ENCODE data around the gene CRCP. TPM values are rescaled to one million over a fixed set of nuclear protein-coding genes. Genes with fewer than 3 reads are reported as not detected.

The CRCP gene
- total RNA-seq, 1 experiment from 2014 or later = 42.5 TPM

DNA sequence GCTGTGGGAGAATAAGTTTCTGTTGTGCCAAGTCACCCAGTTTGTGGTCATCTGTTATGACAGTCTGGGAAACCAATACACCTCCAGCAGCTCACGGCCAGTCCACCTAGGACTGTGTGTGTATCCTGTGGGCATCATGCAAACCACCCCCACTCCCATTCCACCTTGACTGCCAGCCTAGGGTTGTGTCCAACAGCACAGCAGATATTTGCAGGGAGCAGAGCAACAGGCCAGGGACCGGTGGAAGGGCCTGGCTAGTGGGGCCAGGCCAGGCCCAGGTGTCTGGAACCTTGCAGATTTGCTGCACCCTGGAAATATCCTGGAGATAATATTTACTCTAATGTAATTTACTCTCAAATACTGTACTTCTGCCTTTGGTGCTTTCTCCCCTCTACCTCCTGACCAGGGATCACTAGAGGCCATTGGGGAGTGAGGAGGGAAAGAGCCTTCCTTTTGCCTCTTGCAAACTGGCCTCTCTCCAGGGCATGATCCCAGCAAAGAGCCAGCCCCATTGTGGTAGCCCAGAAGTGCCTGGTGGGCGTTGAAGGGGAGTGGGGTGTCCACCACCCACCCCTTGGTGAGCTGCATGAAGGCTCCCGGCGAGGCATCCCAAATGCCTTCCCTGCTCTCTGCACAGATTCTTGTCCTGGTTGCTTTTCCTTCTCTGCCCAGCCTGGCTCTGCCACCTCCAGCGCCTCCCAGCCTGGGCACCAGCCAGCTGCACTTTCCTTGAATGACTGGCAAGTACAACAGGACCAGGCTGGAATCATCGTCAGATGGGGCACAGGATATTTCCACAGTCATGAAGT, 75.3 kb downstream of the CRCP start:
- no peak for DNase-seq (ENCODE audit: low spot score)

DNA sequence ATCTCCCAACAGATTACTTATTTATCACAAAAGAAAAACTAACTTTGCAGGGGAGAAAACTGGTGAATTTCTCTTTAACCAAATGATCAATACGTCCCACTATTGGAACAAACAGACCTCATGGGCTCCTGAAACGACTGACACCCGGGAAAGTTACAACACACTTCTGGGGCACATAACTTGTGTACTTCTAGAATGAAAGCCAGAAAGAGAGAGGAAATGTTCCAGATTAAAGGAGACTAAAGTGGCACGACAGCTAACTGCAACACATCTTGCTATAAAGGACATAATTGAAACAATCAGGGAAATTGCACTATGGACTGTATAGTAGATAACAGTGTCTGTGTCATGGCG, 75.8 kb downstream of the CRCP start:
- DNase-seq (ENCODE audit: low spot score) = no peak

DNA sequence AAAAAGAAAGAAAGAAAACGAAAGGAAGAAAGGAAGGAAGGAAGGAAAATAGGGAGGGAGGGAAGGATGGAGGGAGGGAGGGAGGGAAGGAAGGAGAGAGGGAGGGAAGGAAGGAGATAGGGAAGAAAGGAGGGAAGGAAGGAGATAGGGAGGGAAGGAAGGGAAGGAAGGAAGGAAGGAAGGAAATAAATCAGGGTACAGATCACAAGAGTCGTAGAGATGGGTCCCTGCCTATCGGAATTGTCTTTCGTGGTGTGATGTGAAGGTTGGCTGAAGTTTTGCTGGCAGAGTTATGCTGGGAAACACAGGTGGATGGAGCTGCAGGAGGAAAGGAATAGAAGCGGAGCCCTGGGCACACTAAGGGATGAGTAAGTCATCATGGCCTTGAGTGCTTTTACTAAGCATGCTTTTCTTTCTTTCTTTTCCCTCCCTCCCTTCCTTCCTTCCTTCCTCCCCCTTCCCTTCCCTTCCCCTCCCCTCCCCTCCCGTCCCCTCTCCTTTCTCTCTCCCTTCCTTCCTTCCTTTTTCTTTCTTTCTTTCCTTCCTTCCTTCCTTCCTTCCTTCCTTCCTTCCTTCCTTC, 78.6 kb downstream of the CRCP start:
- no peak for DNase-seq (ENCODE audit: low spot score)

DNA sequence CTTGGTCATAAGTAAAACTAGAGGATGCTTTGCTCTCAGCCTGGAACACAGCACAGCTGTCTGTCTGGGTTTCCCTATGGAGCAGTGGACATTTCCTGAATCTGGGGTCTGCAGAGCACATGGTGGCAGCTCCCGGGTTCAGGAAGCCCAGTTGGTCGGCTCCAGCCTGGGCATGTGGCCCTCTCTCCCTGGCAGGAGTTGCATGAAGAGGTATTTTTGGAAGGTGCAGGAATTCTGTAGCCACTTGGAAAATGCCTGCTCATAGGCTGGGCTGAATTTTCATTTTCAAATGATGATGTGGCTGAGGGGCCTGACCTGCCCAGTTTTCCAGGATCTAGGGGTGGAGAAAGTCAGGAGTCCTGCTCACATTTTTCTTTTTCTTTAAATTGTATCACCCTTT, 83.8 kb downstream of the CRCP start:
- DNase-seq (ENCODE audit: low spot score) = no peak

DNA sequence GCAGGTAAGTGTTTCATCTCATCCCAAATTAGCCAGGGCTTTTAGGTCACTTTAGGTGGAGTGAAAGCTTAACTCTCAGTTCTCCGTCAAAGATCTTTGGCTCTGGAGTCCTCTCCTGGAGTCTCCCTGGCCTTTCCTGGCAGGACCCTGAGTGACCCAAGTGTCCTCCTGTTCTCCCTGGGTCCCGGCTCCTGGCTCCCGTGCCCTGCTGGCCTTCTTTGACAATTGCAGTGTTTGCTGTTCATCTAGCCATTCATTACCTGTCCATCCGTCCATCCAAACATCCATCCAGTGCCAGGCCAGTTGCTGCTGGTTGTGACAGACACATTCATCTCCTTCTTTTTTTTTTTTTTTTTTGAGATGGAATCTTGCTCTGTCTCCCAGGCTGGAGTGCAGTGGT, 84.3 kb downstream of the CRCP start:
- no peak for DNase-seq (ENCODE audit: low spot score)

DNA sequence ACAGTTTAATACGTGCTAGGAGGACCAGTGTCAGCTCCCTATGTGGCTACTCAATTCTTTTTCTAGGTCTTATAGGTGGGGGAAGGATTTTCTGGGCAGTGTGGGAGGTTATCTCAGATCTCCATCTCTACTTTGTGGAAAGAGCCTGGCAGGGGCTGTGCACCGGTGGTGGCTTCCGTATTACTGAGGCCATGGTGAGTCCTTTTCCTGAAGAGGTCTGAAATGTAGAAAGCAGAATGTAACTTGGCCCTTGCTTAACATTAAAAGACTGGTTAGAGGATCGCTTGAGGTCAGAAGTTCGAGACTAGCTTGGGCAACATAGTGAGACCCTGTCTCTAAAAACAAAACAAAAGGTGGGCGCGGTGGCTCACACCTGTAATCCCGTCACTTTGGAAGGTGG, 87.8 kb downstream of the CRCP start:
- no peak for DNase-seq (ENCODE audit: low spot score)

Other genes with a start within 250 kb of the CRCP start
- gene VKORC1L1, start 241.8 kb upstream of the CRCP start, total RNA-seq (2014; rRNA removed; shearing (Covaris generic)) = 28.4 and 33.2 TPM in 2 replicates
- 29.2 and 42.0 TPM in 2 replicates for gene GUSB, start 132.6 kb upstream of the CRCP start, total RNA-seq (2014; rRNA removed; shearing (Covaris generic))
- 61.3 and 64.6 TPM in 2 replicates for gene ASL, start 39.0 kb upstream of the CRCP start, total RNA-seq (2014; rRNA removed; shearing (Covaris generic))
- gene TPST1, start 90.5 kb downstream of the CRCP start, total RNA-seq (2014; rRNA removed; shearing (Covaris generic)) = 56.5 and 58.8 TPM in 2 replicates